GM08714 (cell line): ENCODE data around the gene LIMS2.

Experiments used
- H3K4me3 ChIP-seq: fragments of 200-500 bp; sonication (Bioruptor generic); 2 replicates; pipeline ENCODE4 v1.5.1; 2014; ENCODE audit warnings: mild to moderate bottlenecking, low read length, inconsistent platforms
- ZNF274 ChIP-seq: IDR thresholded peaks from 2 replicates; pipeline ENCODE4 v1.6.1; 2012; ENCODE audit warnings: mild to moderate bottlenecking, low read depth, low read length

Gene LIMS2

DNA sequence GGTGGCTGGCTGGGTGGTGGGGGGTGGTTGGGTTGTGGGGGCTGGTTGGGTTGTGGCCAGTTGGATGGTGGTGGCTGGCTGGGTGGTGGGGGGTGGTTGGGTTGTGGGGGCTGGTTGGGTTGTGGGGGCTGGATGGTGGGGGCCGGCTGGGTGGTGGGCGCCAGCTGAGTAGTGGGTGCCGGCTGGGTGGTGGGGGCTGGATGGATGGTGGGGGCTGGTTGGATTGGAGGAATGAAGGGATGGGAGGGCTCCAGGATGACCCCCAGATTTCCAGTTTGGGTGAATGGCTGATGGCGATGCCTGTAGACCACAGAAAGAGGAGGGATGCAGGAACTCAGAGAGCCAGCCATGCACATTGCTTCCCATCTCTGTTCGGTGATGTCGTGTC lies 56.1 kb downstream of the LIMS2 start:
- no peak overlapping the region for H3K4me3 ChIP-seq
- TF ChIP-seq ZNF274, result no peak

GRCh38 chr2:127618551-127619202 lies 56.7 kb downstream of the LIMS2 start:
- TF ChIP-seq ZNF274, result no peak

GRCh38 chr2:127615511-127616166 lies 59.7 kb downstream of the LIMS2 start:
- TF ChIP-seq ZNF274, result no peak
- no peak overlapping the region for H3K4me3 ChIP-seq

More at GRCh38 chr2:127618551-127619202, 56.7 kb downstream of the LIMS2 start:
- no peak overlapping the region for H3K4me3 ChIP-seq

- H3K4me3 ChIP-seq, result no peak overlapping the region
- no peak for TF ChIP-seq ZNF274
Observed at GRCh38 chr2:127614731-127615130, 60.6 kb downstream of the LIMS2 start.

DNA sequence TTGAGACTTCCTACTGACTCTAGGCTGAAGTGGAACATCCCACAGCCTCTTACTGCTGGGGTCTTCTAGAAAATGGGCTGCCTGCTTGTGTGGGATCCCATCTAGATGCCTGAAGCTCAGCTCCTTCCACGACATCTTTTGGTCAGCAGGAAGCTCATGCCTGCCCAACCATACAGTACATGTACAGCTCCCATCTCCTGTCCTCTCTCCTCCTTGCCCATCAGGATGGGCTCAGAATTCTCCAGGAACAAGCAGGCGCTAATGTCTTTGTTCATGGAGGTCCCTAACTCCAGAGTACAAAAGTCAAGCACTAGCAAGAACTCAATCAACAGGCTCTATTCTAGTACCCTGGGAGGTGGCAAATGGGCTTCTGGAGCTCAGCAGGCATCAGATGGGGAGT lies 61.1 kb downstream of the LIMS2 start:
- no peak for TF ChIP-seq ZNF274
- H3K4me3 ChIP-seq, result no peak overlapping the region

DNA sequence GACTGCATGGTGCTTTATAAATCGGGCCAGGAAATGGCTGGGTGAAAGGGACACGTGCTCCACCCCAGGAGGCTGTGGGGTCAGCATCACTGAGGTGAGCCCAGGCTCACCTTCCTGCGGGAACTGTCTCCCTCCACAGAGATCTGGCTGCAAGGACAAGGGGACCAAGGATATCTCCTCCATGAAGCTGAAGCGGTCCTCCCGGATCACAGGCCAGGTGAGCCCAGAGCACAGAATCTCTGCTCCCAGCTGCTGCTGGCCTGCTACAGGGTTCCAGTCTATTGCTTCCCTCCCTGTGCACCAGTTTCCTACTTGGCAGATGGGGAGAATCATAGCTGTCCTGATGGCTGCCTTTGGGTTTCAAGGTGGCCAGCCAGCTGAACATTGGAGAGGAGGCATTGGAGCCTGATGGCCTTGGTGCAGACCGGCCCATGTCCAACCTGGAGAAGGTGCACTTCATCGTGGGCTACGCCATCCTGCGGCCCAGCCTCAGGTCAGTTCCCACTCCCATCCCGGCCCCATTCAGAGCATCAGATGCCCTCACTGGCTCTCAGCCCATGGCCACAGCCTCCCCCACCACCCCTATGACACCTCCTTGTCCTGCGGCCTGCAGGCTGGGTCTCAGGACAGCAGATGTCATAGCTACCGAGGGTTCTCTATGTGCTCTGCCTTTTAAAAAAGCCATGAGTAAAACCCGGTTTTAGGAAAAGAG lies 63.1 kb downstream of the LIMS2 start:
- no peak for TF ChIP-seq ZNF274
- H3K4me3 ChIP-seq, result no peak overlapping the region

DNA sequence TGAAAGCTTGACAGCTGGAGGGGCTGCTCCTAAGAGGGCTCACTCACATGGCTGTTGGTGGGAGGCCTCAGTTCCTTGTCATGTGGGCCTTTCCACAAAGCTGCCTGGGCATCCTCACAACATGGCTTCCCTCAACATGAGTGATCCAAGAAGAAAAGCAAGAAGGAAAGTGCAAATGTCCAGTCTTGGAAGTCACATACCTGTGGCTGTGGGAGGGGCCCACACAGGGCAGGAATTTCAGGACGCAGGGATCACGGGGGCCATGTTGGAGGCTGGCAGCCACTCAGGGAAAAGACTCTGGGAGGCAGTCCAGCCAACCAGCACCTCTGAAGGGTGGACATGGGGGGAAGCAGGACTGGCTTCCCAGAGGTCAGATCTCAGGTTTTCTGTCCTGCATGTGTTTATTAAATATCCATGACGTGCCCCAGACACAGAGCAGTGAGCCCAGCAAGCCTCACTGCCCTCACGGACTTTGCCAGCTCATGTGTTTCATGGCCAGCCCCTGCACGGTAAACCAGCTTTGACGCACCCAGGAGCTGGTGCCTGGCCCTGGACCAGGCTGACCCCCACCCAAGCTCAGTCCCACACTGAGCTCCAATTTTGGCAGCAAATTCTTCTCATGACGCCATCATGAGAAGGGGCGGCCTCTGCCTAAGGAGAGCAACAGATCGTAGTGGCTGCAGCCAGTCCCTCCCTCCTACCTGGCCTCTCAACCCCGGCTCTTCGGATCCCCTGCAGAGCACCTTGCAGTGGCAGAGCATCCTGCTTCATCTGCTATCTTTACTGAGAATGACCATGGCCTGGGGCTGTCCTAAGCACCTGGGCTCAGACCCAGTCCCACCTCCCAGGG lies 64.0 kb downstream of the LIMS2 start:
- TF ChIP-seq ZNF274, result no peak
- no peak overlapping the region for H3K4me3 ChIP-seq

- no peak for TF ChIP-seq ZNF274
- H3K4me3 ChIP-seq, result no peak overlapping the region
Observed at GRCh38 chr2:127610561-127610960, 64.8 kb downstream of the LIMS2 start.

DNA sequence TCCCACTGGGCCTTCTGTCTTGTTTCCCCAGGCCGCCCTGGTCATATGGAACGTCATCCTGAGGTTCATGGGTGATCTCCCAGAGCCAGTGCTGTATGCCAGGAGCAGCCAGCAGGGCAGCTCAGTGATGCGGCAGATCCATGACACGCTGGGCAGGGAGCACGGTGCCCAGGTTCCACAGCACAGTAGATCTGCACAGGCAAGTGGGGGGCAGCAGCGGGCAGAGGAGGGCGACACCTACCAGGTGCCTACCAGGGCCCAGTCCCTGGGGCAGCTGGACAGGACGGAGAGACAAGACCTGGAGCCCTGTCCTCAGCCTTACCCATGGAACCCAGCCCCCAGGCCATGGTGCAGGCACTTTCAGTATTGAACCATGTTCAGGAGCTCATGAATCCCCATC lies 65.5 kb downstream of the LIMS2 start:
- TF ChIP-seq ZNF274, result no peak
- no peak overlapping the region for H3K4me3 ChIP-seq

GRCh38 chr2:127609031-127609751 lies 66.1 kb downstream of the LIMS2 start:
- H3K4me3 ChIP-seq, result no peak overlapping the region
- no peak for TF ChIP-seq ZNF274

- no peak overlapping the region for H3K4me3 ChIP-seq
- no peak for TF ChIP-seq ZNF274
Observed at GRCh38 chr2:127608061-127609030, 67.0 kb downstream of the LIMS2 start.

GRCh38 chr2:127607399-127607908 lies 67.9 kb downstream of the LIMS2 start:
- no peak for TF ChIP-seq ZNF274
- H3K4me3 ChIP-seq, result no peak overlapping the region
